Gastroesophageal sphincter (tissue), 4 donors: ENCODE measurements around the gene CSH2. TPM values are rescaled to one million over a fixed set of nuclear protein-coding genes. Genes with fewer than 3 reads are reported as not detected.
"Not testable (repeated sequence)": the region's sequence is repeated elsewhere in the genome, so short reads cannot be mapped to it uniquely, and the experiment has no call there.

Experiments used
- ATAC-seq: fragments of 150-250 bp; one replicate; pipeline ENCODE4 v1.9.1; 2016; ENCODE audit warnings: mild to moderate bottlenecking, moderate library complexity
- H3K27ac ChIP-seq, 4 donors: fragments of 200-600 bp; sonication (generic) in 3 of 4; 1 replicate in 3 of 4; 2 replicates in 1 of 4; pipeline ENCODE4 v1.5.1; 2016 to 2019
- H3K27me3 ChIP-seq: fragments of 200-600 bp; sonication (generic); one replicate; pipeline ENCODE4 v1.5.1; 2019
- H3K36me3 ChIP-seq, 2 donors: fragments of 200-600 bp; sonication (generic); one replicate each; pipeline ENCODE4 v1.5.1; 2019; ENCODE audit warnings: control low read depth in 1 of 2
- H3K4me1 ChIP-seq, 3 donors: fragments of 200-600 bp; sonication (generic); 1 replicate in 2 of 3; 2 replicates in 1 of 3; pipeline ENCODE4 v1.5.1; 2016 to 2019; ENCODE audit warnings: control low read depth in 2 of 3
- H3K4me3 ChIP-seq, 2 donors: fragments of 200-600 bp; sonication (generic); one replicate each; pipeline ENCODE4 v1.5.1; 2019; ENCODE audit warnings: mild to moderate bottlenecking in 1 of 2, moderate library complexity in 1 of 2
- H3K9me3 ChIP-seq, 3 donors: fragments of 200-600 bp; sonication (generic); one replicate each; pipeline ENCODE4 v1.5.1; 2017 to 2019; ENCODE audit warnings: control low read depth in 2 of 3
- POLR2A ChIP-seq, 2 donors: fragments of 450-650 bp; IDR thresholded peaks; one replicate each; pipeline ENCODE4 v1.6.1; 2017; ENCODE audit warnings: antibody characterized with exemption in 2 of 2, mild to moderate bottlenecking in 2 of 2, moderate library complexity in 1 of 2
- POLR2AphosphoS5 ChIP-seq: sonication (generic); formaldehyde crosslinking; IDR thresholded peaks from one replicate; pipeline ENCODE4 v1.6.1; 2017; ENCODE audit warnings: antibody characterized with exemption
- WGBS, 2 donors: methylation state at CpG; one replicate each; pipeline ENCODE4 v1.1.5; 2018; ENCODE audit warnings: low coverage in 1 of 2; 5-methylcytosine and 5-hydroxymethylcytosine counted together
- total RNA-seq, 4 donors: library from RNA; depleted of rRNA; stranded (reverse); fragments of >200 nt; gene quantifications; one replicate each; pipeline ENCODE4 v1.1.0, GENCODE V29; 2016
- TF ChIP-seq, protein P1 (sequence below), 4 experiments: fragments of 200-600 bp in 2 of 4; fragments of 450-650 bp in 2 of 4; sonication (generic) in 1 of 4; IDR thresholded peaks; one replicate each; pipeline ENCODE4 v1.5.1; 2017 to 2019; ENCODE audit warnings: antibody characterized with exemption in 4 of 4, mild to moderate bottlenecking in 2 of 4, moderate library complexity in 2 of 4

The CSH2 gene
- total RNA-seq, 4 donors from 2014 or later, result 0.23 TPM; not detected in 3

DNA sequence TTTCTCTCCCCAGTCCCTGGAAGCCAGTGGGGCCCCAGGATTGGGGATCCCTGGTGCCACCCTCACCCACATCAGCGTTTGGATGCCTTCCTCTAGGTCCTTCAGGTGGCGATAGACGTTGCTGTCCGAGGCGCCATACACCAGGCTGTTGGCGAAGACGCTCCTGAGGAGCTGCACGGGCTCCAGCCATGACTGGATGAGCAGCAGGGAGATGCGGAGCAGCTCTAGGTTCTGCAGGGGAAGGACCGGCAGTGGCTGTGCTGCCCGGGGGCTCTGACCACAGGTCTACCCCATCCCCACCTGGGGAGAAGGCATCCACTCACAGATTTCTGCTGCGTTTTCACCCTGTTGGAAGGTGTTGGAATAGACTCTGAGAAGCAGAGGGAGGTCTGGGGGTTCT, 7.2 kb upstream of the CSH2 start:
- Histone ChIP-seq H3K27me3 (peaks cover 17% of the 10 kb centered on the region), H3K9me3 (no peaks in the 10 kb centered on the region), H3K36me3 (no peaks in the 10 kb centered on the region), H3K27ac (no peak overlapping the region), H3K4me3 (no peak overlapping the region), H3K4me1 (no peaks in the 10 kb centered on the region)
- WGBS, 2 donors, result no CpG with 5 or more reads among the region's 12 CpGs
- no peak for ATAC-seq
- no peak for TF ChIP-seq POLR2A (IDR thresholded peaks at IDR 0.05)
- TF ChIP-seq, protein P1, sequence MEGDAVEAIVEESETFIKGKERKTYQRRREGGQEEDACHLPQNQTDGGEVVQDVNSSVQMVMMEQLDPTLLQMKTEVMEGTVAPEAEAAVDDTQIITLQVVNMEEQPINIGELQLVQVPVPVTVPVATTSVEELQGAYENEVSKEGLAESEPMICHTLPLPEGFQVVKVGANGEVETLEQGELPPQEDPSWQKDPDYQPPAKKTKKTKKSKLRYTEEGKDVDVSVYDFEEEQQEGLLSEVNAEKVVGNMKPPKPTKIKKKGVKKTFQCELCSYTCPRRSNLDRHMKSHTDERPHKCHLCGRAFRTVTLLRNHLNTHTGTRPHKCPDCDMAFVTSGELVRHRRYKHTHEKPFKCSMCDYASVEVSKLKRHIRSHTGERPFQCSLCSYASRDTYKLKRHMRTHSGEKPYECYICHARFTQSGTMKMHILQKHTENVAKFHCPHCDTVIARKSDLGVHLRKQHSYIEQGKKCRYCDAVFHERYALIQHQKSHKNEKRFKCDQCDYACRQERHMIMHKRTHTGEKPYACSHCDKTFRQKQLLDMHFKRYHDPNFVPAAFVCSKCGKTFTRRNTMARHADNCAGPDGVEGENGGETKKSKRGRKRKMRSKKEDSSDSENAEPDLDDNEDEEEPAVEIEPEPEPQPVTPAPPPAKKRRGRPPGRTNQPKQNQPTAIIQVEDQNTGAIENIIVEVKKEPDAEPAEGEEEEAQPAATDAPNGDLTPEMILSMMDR (IDR thresholded peaks at IDR 0.05), result no peak
- TF ChIP-seq POLR2AphosphoS5, result no peak

DNA sequence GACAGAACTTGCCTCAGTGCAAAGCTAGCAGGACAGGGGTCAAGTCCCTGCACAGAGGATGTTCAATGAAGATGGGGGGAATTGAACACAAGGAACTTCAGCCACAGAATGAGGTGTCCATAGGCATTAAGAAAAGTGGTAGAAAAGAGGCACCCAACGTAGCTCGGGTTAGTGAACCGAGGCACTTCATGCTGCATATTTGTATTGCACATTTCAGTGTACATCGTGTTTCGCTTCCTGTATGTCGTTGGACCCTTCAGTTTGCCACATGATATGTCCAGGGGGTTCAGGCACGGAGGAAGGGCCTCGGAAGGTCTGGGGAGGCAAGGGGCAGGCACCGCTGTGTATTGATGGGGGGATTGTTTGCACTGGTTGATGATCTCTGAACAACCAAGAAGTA, 4.9 kb upstream of the CSH2 start:
- ATAC-seq, H3K4me3 ChIP-seq, H3K9me3 ChIP-seq, H3K36me3 ChIP-seq, H3K27ac ChIP-seq, H3K4me1 ChIP-seq: not testable (repeated sequence)
- WGBS, 2 donors, result 84 to 92% methylated on average over 6 to 8 of the region's 9 CpGs
- H3K27me3 ChIP-seq, result peaks cover 17% of the 10 kb centered on the region

DNA sequence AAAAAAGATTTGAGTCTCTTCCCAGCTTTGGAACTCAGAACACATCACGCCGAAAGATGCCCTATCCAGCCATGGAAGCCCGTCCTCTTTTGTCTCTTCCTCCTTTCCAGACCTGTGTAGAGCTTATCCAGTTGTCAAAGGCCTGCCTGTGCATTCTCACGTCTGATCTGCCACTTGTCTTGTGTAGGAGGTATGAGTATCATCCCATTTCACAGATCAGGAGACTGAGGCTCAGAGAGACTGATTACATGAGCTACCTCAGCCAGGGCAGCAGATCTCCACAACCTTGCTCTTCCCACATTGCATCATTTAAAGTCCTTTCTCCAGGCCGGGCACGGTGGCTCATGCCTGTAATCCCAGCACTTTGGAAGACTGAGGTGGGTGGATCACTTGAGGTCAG, 1.2 kb upstream of the CSH2 start:
- not testable (repeated sequence) for H3K9me3 ChIP-seq, H3K4me1 ChIP-seq, ATAC-seq, H3K36me3 ChIP-seq, H3K27ac ChIP-seq, H3K4me3 ChIP-seq
- peaks cover 11% of the 10 kb centered on the region for H3K27me3 ChIP-seq
- WGBS, 2 donors, result 0 to 73% methylated on average over 1 to 4 of the region's 6 CpGs

DNA sequence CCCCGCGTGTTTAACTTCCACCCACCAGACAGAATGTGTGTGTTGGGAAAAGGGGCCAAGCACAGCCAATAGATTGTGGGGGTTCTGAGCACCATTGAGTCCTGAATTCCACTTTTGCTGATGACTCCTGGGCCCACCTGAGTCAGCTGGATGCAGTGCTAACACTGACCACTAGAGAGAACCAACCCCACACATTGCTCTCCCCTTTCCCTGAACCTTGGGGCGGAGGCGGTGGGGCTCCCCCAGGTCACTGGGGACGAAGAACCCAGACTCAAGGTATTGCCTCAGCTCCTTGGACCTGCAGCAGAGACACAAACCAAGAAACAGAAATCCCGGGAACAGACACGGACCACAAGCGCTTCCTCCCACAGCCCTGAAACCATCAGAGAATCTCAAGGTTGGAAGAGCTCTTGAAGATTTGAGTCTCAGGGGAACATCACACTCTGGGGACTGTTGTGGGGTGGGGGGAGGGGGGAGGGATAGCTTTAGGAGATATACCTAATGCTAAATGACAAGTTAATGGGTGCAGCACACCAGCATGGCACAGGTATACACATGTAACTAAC, 667 bp upstream of the CSH2 start:
- not testable (repeated sequence) for H3K9me3 ChIP-seq, ATAC-seq, H3K4me1 ChIP-seq, H3K36me3 ChIP-seq, H3K27ac ChIP-seq, H3K4me3 ChIP-seq
- H3K27me3 ChIP-seq, result peaks cover 11% of the 10 kb centered on the region
- WGBS, 2 donors, result no CpG with 5 or more reads among the region's 8 CpGs

DNA sequence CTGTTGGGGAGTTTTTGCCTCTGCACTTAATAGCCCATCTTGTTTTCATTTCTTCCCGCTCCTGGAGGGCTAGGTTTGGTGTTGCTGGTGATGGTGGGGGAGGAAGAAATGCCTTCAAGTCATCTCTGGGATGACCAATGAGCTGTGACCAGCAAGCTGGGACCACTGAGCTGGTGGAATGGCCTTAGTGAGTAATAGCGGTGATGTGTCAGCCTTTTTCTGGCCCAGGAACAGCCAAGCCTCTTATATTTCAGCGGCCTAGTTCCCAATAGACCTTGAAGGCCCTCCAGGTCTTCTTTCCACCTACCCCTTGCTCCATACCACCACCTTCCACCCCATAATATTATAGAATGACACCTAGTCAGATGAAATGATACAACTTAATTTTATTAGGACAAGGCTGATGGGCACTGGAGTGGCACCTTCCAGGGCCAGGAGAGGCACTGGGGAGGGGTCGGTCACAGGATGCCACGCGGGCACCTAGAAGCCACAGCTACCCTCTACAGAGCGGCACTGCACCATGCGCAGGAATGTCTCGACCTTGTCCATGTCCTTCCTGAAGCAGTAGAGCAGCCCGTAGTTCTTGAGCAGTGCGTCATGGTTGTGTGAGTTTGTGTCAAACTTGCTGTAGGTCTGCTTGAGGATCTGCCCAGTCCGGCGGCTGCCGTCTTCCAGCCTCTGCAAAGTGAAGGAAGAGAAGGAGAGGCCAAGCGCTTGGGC, 1.7 kb downstream of the CSH2 start:
- not testable (repeated sequence) for H3K27ac ChIP-seq, H3K9me3 ChIP-seq, ATAC-seq, H3K36me3 ChIP-seq, H3K27me3 ChIP-seq, H3K4me3 ChIP-seq, H3K4me1 ChIP-seq
- 92 to 100% methylated on average over 1 to 2 of the region's 15 CpGs for WGBS, 2 donors

DNA sequence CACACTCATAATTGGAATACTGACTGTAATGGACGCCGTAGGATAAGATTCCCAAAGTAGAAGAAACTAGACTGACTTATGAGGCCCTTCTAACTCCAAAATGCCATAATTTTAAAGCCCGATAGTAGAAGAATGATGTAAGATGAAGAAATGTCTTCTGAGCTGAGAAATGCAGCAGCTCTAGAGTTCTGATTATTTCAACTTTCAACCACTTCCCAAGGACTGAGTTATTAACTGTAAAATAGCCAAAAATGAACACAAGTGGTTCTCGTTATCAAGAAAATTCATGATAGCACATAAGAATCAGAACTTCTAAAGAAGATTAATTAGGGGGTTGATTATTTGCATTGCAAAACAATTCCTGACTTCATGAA, 3.2 kb downstream of the CSH2 start:
- not testable (repeated sequence) for H3K4me3 ChIP-seq, H3K9me3 ChIP-seq, ATAC-seq, H3K36me3 ChIP-seq, H3K4me1 ChIP-seq, H3K27me3 ChIP-seq, H3K27ac ChIP-seq
- 73 to 77% methylated on average over 2 to 4 of the region's 4 CpGs for WGBS, 2 donors

DNA sequence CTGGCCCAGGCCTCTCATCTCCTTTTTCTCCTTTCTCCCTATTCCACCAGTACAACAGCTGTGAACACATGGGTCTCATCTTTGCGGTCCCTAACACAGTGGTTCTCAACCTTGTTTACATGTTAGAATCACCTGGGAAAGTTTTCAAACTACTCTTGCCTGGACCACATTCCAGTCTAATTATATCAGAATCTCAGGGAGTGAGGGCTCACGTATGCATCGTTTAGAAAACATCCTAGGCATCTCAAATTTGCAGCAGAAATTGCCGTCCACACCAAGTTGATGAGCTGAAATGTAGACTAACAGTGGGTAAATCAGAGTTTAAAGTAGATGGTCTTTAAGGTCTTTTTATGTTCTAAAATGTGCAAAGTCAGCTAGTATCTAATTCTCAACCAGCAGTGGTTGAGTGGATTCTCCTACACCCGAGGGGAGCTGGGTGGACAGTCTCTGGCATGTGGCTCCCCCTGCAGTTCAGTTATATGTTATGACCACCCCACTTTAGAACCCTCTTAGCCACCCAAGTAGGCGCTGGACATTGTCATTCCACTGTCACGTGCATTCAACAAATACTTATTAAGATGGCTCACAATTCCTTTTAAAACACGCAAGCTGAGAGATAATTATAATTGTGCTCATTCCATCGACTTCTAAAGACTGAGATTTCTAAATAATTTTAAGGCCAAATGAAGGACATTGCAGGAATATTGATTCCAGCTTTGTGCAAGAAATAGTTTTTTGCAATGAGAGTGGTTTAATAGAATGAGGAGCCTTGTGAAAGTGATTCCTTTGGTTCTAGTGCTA, 3.8 kb downstream of the CSH2 start:
- peak; percentile 22 for ATAC-seq
- not testable (repeated sequence) for H3K27ac ChIP-seq, H3K9me3 ChIP-seq

DNA sequence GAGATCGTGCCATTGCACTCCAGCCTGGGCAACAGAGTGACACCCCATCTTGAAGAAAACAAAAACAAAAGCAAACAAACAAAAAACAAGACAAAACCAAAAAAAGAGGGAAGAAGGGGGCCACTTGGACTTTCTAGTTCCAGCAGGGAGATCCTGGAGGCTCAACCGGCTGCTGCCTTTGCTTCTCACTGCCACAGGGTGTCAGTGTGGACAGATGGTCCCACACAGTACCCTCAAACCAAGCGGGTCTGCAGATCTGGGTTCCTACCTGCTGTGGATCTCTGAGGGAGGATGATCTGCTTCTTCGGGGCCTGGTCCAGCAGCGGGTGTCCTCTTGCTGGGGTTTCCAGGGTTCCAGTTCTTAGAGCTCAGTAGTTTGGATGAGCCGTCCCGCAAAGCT, 6.9 kb downstream of the CSH2 start:
- H3K27me3 ChIP-seq, H3K27ac ChIP-seq, H3K36me3 ChIP-seq, H3K9me3 ChIP-seq, H3K4me1 ChIP-seq, ATAC-seq, H3K4me3 ChIP-seq: not testable (repeated sequence)
- 58% methylated on average over 4 of the region's 7 CpGs; no CpG with 5 or more reads in 1 of the 2 donors for WGBS, 2 donors

More for the DNA sequence above, 3.8 kb downstream of the CSH2 start:
- H3K27me3 ChIP-seq, H3K4me1 ChIP-seq, H3K36me3 ChIP-seq, H3K4me3 ChIP-seq: not testable (repeated sequence)
- WGBS, 2 donors, result 27 to 55% methylated on average over 5 to 8 of the region's 9 CpGs
